MM.1S (cell line): ENCODE data around the gene KHDRBS2.
A peak's percentile ranks its signal among the peaks of the same experiment; 100 is the strongest.

ENCODE experiments used
- DNase-seq: peaks from one replicate; pipeline ENCODE4 v3.0.0-alpha.2; 2015
- H2AFZ ChIP-seq: fragments of 300-600 bp; sonication (generic); 2 replicates; pipeline ENCODE4 v1.6.0; 2016; ENCODE audit warnings: antibody characterized with exemption, low read length
- H3F3A ChIP-seq: fragments of 300-600 bp; sonication (generic); 2 replicates; pipeline ENCODE4 v1.6.1; 2016; ENCODE audit warnings: mild to moderate bottlenecking, antibody characterized with exemption, low read length, moderate library complexity, mixed read lengths; ENCODE audit not compliant: insufficient read depth
- H3K27ac ChIP-seq: fragments of 300-600 bp; sonication (generic); 2 replicates; pipeline ENCODE4 v1.5.1; 2016; ENCODE audit warnings: mild to moderate bottlenecking, low read length
- H3K27me3 ChIP-seq: fragments of 300-600 bp; sonication (generic); replicated peaks from 2 replicates; pipeline ENCODE4 v1.6.0; 2016; ENCODE audit warnings: low read length; ENCODE audit not compliant: insufficient read depth
- H3K36me3 ChIP-seq: fragments of 300-600 bp; sonication (generic); replicated peaks from 2 replicates; pipeline ENCODE4 v1.6.1; 2016; ENCODE audit warnings: mild to moderate bottlenecking, low read length, mixed read lengths; ENCODE audit not compliant: insufficient read depth
- H3K4me1 ChIP-seq: fragments of 300-600 bp; sonication (generic); 2 replicates; pipeline ENCODE4 v1.6.1; 2016; ENCODE audit warnings: low read length, mixed read lengths
- H3K4me2 ChIP-seq: fragments of 300-600 bp; sonication (generic); 2 replicates; pipeline ENCODE4 v1.6.0; 2016; ENCODE audit warnings: low read depth, low read length
- H3K4me3 ChIP-seq: fragments of 300-600 bp; sonication (generic); 2 replicates; pipeline ENCODE4 v1.5.1; 2016; ENCODE audit warnings: low read length, mixed read lengths
- H3K79me2 ChIP-seq: fragments of 300-600 bp; sonication (generic); 2 replicates; pipeline ENCODE4 v1.6.1; 2016; ENCODE audit warnings: mixed run types, low read length, mixed read lengths
- H3K9ac ChIP-seq: fragments of 300-600 bp; sonication (generic); 2 replicates; pipeline ENCODE4 v1.6.1; 2016; ENCODE audit warnings: low read length, mixed read lengths
- H3K9me2 ChIP-seq: fragments of 300-600 bp; sonication (generic); replicated peaks from 2 replicates; pipeline ENCODE4 v1.6.1; 2016; ENCODE audit warnings: mild to moderate bottlenecking, low read length, mixed read lengths; ENCODE audit not compliant: insufficient read depth
- H3K9me3 ChIP-seq: fragments of 300-600 bp; sonication (generic); replicated peaks from 2 replicates; pipeline ENCODE4 v1.6.1; 2016; ENCODE audit warnings: mild to moderate bottlenecking, low read length, mixed read lengths; ENCODE audit not compliant: insufficient read depth
- H4K20me1 ChIP-seq: fragments of 300-600 bp; sonication (generic); 2 replicates; pipeline ENCODE4 v1.6.1; 2016; ENCODE audit warnings: mild to moderate bottlenecking, low read length, moderate library complexity, mixed read lengths; ENCODE audit not compliant: insufficient read depth
- CTCF ChIP-seq: fragments of 300-600 bp; sonication (generic); IDR thresholded peaks from 2 replicates; pipeline ENCODE4 v1.5.1; 2016; ENCODE audit warnings: antibody characterized with exemption, low read length, mixed read lengths
- EZH2 ChIP-seq: fragments of 300-600 bp; sonication (generic); optimal IDR thresholded peaks from 2 replicates; pipeline ENCODE3; 2017; ENCODE audit warnings: low read depth, mild to moderate bottlenecking, antibody characterized with exemption, low read length, mixed read lengths
- EZH2phosphoT487 ChIP-seq: fragments of 300-600 bp; sonication (generic); IDR thresholded peaks from 2 replicates; pipeline ENCODE4 v1.6.1; 2018; ENCODE audit warnings: antibody characterized with exemption, low read length

The KHDRBS2 gene

GRCh38 chr6:62039605-62040004 is 246.4 kb downstream of the KHDRBS2 start:
- Histone ChIP-seq H3K9me2 (no peaks in the 10 kb centered on the region), H3K9ac (no peak overlapping the region), H3F3A (no peaks in the 10 kb centered on the region), H3K4me1 (peaks cover 9% of the 10 kb centered on the region), H2AFZ (no peak overlapping the region), H3K36me3 (no peaks in the 10 kb centered on the region), H4K20me1 (no peaks in the 10 kb centered on the region), H3K27me3 (no peaks in the 10 kb centered on the region), H3K9me3 (no peaks in the 10 kb centered on the region), H3K4me3 (no peak overlapping the region), H3K27ac (no peak overlapping the region), H3K79me2 (no peaks in the 10 kb centered on the region), H3K4me2 (peak overlapping the region; percentile 17; the same call in 1 of the 2 replicates)
- peak; percentile 44 for DNase-seq
- no peak for TF ChIP-seq EZH2phosphoT487
- no peak for TF ChIP-seq CTCF
- no peak for TF ChIP-seq EZH2

- Histone ChIP-seq H3K4me3 (no peak overlapping the region), H3F3A (no peaks in the 10 kb centered on the region), H2AFZ (no peak overlapping the region), H3K27ac (no peak overlapping the region), H3K9me2 (no peaks in the 10 kb centered on the region), H4K20me1 (no peaks in the 10 kb centered on the region), H3K9me3 (no peaks in the 10 kb centered on the region), H3K4me1 (peaks cover 4% of the 10 kb centered on the region), H3K27me3 (no peaks in the 10 kb centered on the region), H3K36me3 (no peaks in the 10 kb centered on the region), H3K4me2 (no peak overlapping the region), H3K79me2 (no peaks in the 10 kb centered on the region), H3K9ac (no peak overlapping the region)
- DNase-seq = no peak
- no peak for TF ChIP-seq CTCF
- TF ChIP-seq EZH2 = no peak
- no peak for TF ChIP-seq EZH2phosphoT487
Measured at GRCh38 chr6:62037445-62037844, 248.6 kb downstream of the KHDRBS2 start.

- no peaks in the 10 kb centered on the region for H3F3A ChIP-seq
- no peaks in the 10 kb centered on the region for H3K9me2 ChIP-seq
- no peak overlapping the region for H3K27ac ChIP-seq
- no peaks in the 10 kb centered on the region for H3K4me1 ChIP-seq
- no peaks in the 10 kb centered on the region for H4K20me1 ChIP-seq
- no peak for TF ChIP-seq CTCF
- TF ChIP-seq EZH2phosphoT487 = no peak
- TF ChIP-seq EZH2 = no peak
- H3K27me3 ChIP-seq = no peaks in the 10 kb centered on the region
- DNase-seq = no peak
- H3K4me2 ChIP-seq = no peak overlapping the region
- H3K9me3 ChIP-seq = no peaks in the 10 kb centered on the region
- H3K4me3 ChIP-seq = no peak overlapping the region
- no peak overlapping the region for H3K9ac ChIP-seq
- H3K36me3 ChIP-seq = no peaks in the 10 kb centered on the region
- no peaks in the 10 kb centered on the region for H3K79me2 ChIP-seq
- no peak overlapping the region for H2AFZ ChIP-seq
Measured at GRCh38 chr6:62035952-62036351, 250.1 kb downstream of the KHDRBS2 start.
